Activated naive CD4-positive, alpha-beta T cell treated with anti-CD3 and anti-CD28 coated beads, Interleukin-2, amount 10 ng/mL, durations not matched to agents 7 days and 5 days (primary cell): Measurements from ENCODE around the gene F7.

ENCODE experiments used
- CTCF ChIA-PET: fragments of 350-600 bp; sonication (Branson Sonifier 250); formaldehyde crosslinking; loops from one replicate; lab custom pipeline; 2021; ENCODE audit warnings: antibody characterized with exemption; lab: Charles Lee
- DNase-seq: peaks from one replicate; pipeline ENCODE4 v3.0.0-alpha.2; 2020
- H3K27ac Mint-ChIP-seq: one replicate; pipeline ENCODE4 v1.8.0; 2021; ENCODE audit warnings: mild to moderate bottlenecking, moderate library complexity, mixed read lengths
- H3K27me3 Mint-ChIP-seq: one replicate; pipeline ENCODE4 v1.8.0; 2021; ENCODE audit warnings: mild to moderate bottlenecking, mixed read lengths
- H3K36me3 Mint-ChIP-seq: one replicate; pipeline ENCODE4 v1.8.0; 2021; ENCODE audit warnings: mixed read lengths
- H3K4me1 Mint-ChIP-seq: one replicate; pipeline ENCODE4 v1.8.0; 2021; ENCODE audit warnings: mixed read lengths
- H3K4me3 Mint-ChIP-seq: one replicate; pipeline ENCODE4 v1.8.0; 2021; ENCODE audit warnings: mild to moderate bottlenecking, moderate library complexity, mixed read lengths
- H3K9me3 Mint-ChIP-seq: one replicate; pipeline ENCODE4 v1.8.0; 2021; ENCODE audit warnings: mixed read lengths

F7 gene

GRCh38 chr13:113119166-113119821 lies 13.7 kb downstream of the F7 start:
- CTCF ChIA-PET, result no interaction called here
- Mint-ChIP-seq H3K4me1 (no peaks in the 10 kb centered on the region), H3K27ac (no peak overlapping the region), H3K4me3 (no peak overlapping the region), H3K9me3 (no peaks in the 10 kb centered on the region), H3K27me3 (peaks cover 11% of the 10 kb centered on the region), H3K36me3 (no peaks in the 10 kb centered on the region)
- no peak for DNase-seq

DNA sequence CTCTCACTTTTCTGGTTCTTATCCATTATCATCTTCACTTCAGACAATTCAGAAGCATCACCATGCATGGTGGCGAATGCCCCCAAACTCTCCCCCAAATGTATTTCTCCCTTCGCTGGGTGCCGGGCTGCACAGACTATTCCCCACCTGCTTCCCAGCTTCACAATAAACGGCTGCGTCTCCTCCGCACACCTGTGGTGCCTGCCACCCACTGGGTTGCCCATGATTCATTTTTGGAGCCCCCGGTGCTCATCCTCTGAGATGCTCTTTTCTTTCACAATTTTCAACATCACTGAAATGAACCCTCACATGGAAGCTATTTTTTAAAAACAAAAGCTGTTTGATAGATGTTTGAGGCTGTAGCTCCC lies 14.2 kb downstream of the F7 start:
- Mint-ChIP-seq H3K4me1 (no peaks in the 10 kb centered on the region), H3K9me3 (no peaks in the 10 kb centered on the region), H3K36me3 (no peaks in the 10 kb centered on the region), H3K27ac (no peak overlapping the region), H3K27me3 (peaks cover 11% of the 10 kb centered on the region), H3K4me3 (no peak overlapping the region)
- DNase-seq, result no peak
- CTCF ChIA-PET, result no interaction called here

- Mint-ChIP-seq H3K27me3 (peaks cover 12% of the 10 kb centered on the region), H3K4me3 (no peak overlapping the region), H3K27ac (no peak overlapping the region), H3K36me3 (no peaks in the 10 kb centered on the region), H3K4me1 (no peaks in the 10 kb centered on the region), H3K9me3 (no peaks in the 10 kb centered on the region)
- CTCF ChIA-PET, result no interaction called here
- no peak for DNase-seq
Measured at GRCh38 chr13:113120300-113121182, 14.9 kb downstream of the F7 start.

DNA sequence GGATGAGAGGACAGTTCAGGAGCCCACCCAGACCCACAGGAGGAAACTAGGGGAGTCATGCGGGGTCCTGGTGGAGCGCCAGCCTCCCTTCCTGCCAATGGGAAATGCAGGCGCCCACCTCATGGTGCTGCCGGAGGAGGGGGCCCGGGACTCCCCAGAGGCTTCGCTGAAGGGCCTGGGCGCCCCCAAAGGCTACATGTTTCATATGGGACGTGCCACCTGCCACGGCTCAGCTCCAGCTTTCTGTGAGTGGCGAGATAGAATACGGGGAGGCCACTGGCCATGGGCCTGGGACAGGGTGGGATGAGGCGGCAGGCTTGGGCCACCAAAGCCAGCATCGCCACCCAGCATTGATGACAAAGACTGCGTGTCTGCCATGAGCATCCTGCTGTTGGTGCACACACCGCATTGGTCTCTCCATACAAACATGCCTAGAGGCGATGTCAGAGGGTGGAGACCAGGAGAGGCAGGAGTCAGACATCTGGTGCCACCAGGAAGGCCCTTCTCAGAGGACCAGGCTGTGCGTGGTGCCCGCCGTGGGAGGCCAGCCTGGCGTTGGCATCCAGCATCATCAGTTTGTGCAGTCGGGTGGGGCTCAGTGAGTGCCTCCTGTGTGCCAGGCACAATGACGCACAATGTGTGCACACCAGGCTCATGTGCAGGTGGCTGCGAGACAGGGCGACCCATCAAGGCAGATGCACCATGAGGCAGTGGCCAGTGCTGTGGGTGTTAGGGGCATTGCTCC lies 15.8 kb downstream of the F7 start:
- Mint-ChIP-seq H3K4me1 (no peaks in the 10 kb centered on the region), H3K36me3 (no peaks in the 10 kb centered on the region), H3K27ac (no peak overlapping the region), H3K4me3 (no peak overlapping the region), H3K27me3 (peaks cover 20% of the 10 kb centered on the region), H3K9me3 (no peaks in the 10 kb centered on the region)
- CTCF ChIA-PET, result no interaction called here
- no peak for DNase-seq

DNA sequence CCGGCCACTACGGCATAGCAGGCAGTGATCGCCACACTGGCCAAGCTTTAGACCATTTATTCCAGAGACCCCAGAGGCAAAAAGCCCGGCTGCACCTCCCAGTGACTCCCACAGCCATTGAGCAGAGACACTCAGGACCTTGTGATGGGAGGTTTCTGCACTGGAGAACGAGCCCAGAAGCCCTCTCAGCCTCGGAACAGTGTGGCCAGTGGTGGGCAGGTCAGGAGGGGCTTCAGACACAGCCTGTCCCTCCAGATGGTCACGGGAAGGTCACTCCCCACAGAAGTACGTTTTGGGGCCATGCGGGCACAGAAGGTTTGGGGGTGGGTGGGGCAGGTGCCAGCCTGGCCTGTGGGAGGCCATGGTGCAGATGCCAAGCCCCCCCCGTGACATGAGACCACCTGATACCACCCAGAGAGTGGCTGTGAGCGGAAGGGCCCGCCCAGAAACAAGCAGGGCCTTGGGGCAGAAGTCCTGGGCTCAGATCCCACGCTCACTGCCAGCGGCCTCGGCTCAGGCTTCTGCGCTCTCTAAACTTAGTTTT lies 16.4 kb downstream of the F7 start:
- H3K4me3 Mint-ChIP-seq, result no peak overlapping the region
- CTCF ChIA-PET, result no interaction called here
- H3K4me1 Mint-ChIP-seq, result no peaks in the 10 kb centered on the region
- DNase-seq, result no peak
- no peaks in the 10 kb centered on the region for H3K9me3 Mint-ChIP-seq
- no peak overlapping the region for H3K27ac Mint-ChIP-seq
- H3K27me3 Mint-ChIP-seq, result peaks cover 26% of the 10 kb centered on the region
- H3K36me3 Mint-ChIP-seq, result no peaks in the 10 kb centered on the region

DNA sequence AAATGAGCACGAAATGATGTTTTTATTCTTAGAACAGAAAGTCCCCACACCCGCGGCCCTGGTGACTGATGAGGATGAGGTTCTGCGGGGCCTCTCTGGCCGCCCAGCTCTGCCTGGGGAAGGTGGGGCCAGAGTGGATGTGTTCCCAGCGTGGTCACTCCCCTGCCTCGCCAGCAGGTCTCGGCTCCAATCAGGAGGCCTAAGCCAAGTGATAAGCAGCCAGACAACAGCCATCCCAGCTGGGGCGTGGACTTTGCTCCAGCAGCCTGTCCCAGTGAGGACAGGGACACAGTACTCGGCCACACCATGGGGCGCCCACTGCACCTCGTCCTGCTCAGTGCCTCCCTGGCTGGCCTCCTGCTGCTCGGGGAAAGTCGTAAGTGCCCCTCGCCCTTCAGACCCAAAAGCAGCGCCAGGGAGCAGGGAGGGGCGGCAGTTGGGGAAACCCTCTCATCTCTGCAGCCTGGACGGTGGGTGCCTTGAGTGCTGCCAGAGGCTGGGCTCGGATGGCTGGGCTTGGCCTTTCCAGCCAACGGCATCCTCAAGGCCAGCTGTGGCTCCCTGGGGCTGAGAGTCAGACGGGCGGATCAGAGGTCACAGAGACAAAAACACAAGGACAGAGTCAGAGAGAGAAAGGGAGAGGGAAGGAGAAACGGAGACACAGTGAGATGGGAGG lies 17.1 kb downstream of the F7 start, which contains the start of gene F10:
TSS of gene F10 (plus strand) at position 250 of the 676 bp plus-strand sequence. CDS start at position 307, 57 bp downstream.
- Mint-ChIP-seq H3K4me1 (no peaks in the 10 kb centered on the region), H3K4me3 (no peak within 1 kb of the TSS), H3K36me3 (no peaks in the 10 kb centered on the region), H3K27me3 (peaks cover 33% of the 10 kb centered on the region), H3K9me3 (no peaks in the 10 kb centered on the region), H3K27ac (no peak within 1 kb of the TSS)
- CTCF ChIA-PET, result no interaction called here
- DNase-seq, result no peak

- H3K9me3 Mint-ChIP-seq, result no peaks in the 10 kb centered on the region
- no peaks in the 10 kb centered on the region for H3K4me1 Mint-ChIP-seq
- H3K27me3 Mint-ChIP-seq, result peaks cover 41% of the 10 kb centered on the region
- no peak overlapping the region for H3K4me3 Mint-ChIP-seq
- no peaks in the 10 kb centered on the region for H3K36me3 Mint-ChIP-seq
- H3K27ac Mint-ChIP-seq, result no peak overlapping the region
- CTCF ChIA-PET, result interaction anchor here (0.6 kb wide), 1 partner anchor 1160 kb away, joined by 3 read pairs; no protein-coding TSS in a partner anchor
- DNase-seq, result no peak
Measured at GRCh38 chr13:113123226-113124201, 17.9 kb downstream of the F7 start.

DNA sequence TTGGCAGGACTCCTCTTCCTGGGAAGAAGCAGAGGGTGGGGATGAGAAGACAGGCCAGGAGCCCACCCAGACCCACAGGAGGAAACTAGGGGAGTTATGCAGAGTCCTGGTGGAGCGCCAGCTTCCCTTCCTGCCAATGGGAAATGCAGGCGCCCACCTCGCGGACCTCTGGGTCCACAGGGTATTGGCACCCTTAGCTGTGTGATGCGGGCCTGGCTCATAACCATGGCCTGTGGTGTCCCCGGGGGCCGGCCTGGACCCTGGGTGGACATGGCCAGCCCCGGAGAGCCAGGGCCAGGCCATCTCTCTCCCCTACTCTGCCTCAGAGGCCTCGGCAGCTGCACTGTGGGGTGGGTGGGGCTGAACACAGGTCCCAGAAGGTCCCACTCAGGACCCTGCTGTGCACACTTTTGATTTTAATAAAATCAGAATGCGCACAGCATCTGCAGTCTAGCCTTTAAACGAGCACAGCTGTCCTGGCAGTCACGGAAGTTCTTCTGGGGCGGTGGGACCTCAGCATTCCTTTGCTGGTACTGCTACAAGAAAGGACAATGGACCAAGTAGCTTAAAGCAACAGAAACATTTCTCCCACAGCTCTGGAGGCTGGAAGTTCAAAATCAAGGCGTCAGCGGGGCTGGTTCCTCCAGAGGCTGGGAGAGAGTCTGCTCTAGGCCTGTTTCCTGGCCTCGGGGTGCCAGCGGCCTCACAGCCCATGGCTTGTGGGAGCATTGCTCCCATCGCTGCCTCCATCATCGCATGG lies 18.8 kb downstream of the F7 start:
- no peaks in the 10 kb centered on the region for H3K36me3 Mint-ChIP-seq
- no peak for DNase-seq
- H3K27me3 Mint-ChIP-seq, result peaks cover 45% of the 10 kb centered on the region
- no peak overlapping the region for H3K4me3 Mint-ChIP-seq
- H3K9me3 Mint-ChIP-seq, result no peaks in the 10 kb centered on the region
- H3K4me1 Mint-ChIP-seq, result no peaks in the 10 kb centered on the region
- CTCF ChIA-PET, result interaction anchor here (0.6 kb wide), 1 partner anchor 1159 kb away, joined by 3 read pairs; no protein-coding TSS in a partner anchor
- H3K27ac Mint-ChIP-seq, result no peak overlapping the region

- no peak overlapping the region for H3K27ac Mint-ChIP-seq
- no peak for DNase-seq
- no peaks in the 10 kb centered on the region for H3K9me3 Mint-ChIP-seq
- no peak overlapping the region for H3K4me3 Mint-ChIP-seq
- CTCF ChIA-PET, result no interaction called here
- no peaks in the 10 kb centered on the region for H3K36me3 Mint-ChIP-seq
- no peaks in the 10 kb centered on the region for H3K4me1 Mint-ChIP-seq
- H3K27me3 Mint-ChIP-seq, result peaks cover 58% of the 10 kb centered on the region
Measured at GRCh38 chr13:113125506-113126264, 20.1 kb downstream of the F7 start.

GRCh38 chr13:113126265-113127150 lies 20.9 kb downstream of the F7 start:
- Mint-ChIP-seq H3K4me3 (no peak overlapping the region), H3K4me1 (no peaks in the 10 kb centered on the region), H3K36me3 (no peaks in the 10 kb centered on the region), H3K27me3 (peaks cover 66% of the 10 kb centered on the region), H3K9me3 (no peaks in the 10 kb centered on the region), H3K27ac (no peak overlapping the region)
- no peak for DNase-seq
- CTCF ChIA-PET, result no interaction called here

DNA sequence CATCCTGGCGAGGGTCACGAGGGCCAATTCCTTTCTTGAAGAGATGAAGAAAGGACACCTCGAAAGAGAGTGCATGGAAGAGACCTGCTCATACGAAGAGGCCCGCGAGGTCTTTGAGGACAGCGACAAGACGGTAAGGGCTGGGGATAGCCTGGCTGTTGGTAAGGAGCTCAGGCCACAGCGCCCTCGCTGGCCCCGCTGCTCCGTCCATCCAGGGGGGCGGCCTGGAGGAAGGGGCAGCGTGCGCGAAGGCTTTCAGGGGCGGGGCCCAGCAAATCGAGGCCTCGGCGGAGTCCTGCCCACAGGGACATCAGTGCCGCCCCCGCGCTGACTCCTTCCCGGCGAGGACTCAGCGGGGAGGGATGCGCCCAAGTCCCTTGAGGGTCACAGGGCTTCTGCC lies 23.9 kb downstream of the F7 start:
- Mint-ChIP-seq H3K9me3 (no peaks in the 10 kb centered on the region), H3K27me3 (peaks cover 79% of the 10 kb centered on the region), H3K4me1 (no peaks in the 10 kb centered on the region), H3K36me3 (no peaks in the 10 kb centered on the region), H3K4me3 (no peak overlapping the region), H3K27ac (no peak overlapping the region)
- no peak for DNase-seq
- CTCF ChIA-PET, result no interaction called here
